GM19467 (cell line): ENCODE results near the gene RPS6KA2.
A peak's percentile ranks its signal among the peaks of the same experiment; 100 is the strongest.

Experiments
- ATAC-seq: cut with Tn5 transposase; IDR thresholded peaks from one replicate; pipeline ENCODE4 v1.9.1; 2021; ENCODE audit warnings: mild to moderate bottlenecking, moderate library complexity; ENCODE audit not compliant: unreplicated experiment

RPS6KA2 gene

GRCh38 chr6:166436195-166437139 lies 190.6 kb downstream of the RPS6KA2 start:
- ATAC-seq, result no peak

GRCh38 chr6:166435574-166435973 lies 191.5 kb downstream of the RPS6KA2 start:
- no peak for ATAC-seq

- ATAC-seq, result no peak
These were observed 192.7 kb downstream of the RPS6KA2 start for GRCh38 chr6:166434336-166434735.

GRCh38 chr6:166433096-166433495 lies 194.0 kb downstream of the RPS6KA2 start:
- ATAC-seq, result no peak

GRCh38 chr6:166430269-166430668 lies 196.8 kb downstream of the RPS6KA2 start:
- ATAC-seq, result no peak

- no peak for ATAC-seq
These were observed 202.6 kb downstream of the RPS6KA2 start for GRCh38 chr6:166424431-166424830.

DNA sequence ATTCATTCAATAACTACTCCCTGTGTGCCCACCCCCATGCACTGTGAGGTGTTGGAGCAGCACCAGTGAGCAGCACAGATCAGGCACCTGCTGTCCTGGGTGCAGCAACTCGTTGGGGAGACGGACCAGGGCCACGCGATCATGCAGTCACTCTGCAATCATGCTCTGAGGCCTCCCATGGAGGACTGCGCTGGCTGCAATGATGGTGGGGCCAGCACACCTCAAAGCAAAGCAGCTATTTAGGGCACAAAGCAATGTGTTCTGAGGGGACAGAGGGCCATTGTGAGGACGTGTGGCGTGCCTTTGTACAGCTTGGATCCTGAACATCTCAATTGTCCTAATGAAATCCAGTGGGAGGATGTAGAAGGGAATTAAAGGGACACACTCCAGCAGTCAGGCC lies 203.3 kb downstream of the RPS6KA2 start:
- ATAC-seq, result no peak

GRCh38 chr6:166423051-166423745 lies 203.9 kb downstream of the RPS6KA2 start:
- ATAC-seq, result no peak

- ATAC-seq, result no peak
These were observed 204.7 kb downstream of the RPS6KA2 start for GRCh38 chr6:166422201-166422940.

DNA sequence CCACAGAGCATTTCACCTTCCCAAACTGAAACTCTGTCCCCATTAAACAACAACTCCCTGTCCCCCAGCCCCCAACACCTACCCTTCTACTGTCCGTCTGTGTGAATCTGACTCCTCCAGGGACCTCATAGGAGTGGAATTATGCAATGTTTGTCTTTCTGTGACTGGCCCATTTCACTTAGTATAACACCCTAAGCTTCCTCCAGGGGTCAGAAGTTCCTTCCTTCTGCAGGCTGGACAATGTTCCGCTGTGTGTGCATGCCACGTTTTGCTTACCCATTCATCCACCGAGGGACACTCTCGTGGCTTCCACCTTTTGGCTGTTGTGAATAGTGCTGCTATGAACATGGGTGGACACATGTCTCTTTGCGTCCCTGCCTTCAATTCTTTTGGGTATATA lies 206.7 kb downstream of the RPS6KA2 start:
- no peak for ATAC-seq

DNA sequence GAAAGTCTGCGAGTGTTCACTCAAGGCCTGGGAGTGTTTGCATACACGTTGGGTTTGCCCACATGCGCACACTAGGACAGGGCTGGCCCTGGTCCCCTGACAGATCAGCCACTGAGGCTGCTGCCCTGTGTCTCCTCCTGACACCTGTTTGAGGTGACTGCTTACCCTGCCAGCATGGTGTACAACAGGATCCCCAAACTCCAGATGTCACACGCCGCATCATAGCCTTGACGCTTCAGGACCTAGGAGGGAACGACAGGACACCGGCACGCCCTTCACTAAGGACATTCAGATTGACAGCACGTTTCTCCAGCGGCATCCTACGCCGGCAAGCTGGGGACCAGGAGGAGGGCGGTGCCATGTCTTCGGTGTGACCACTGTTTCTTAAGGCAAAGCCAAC lies 207.3 kb downstream of the RPS6KA2 start:
- no peak for ATAC-seq

GRCh38 chr6:166419286-166419685 lies 207.8 kb downstream of the RPS6KA2 start:
- peak; percentile 97 for ATAC-seq

- ATAC-seq, result no peak
These were observed 208.3 kb downstream of the RPS6KA2 start for GRCh38 chr6:166418691-166419143.

- ATAC-seq, result peak; percentile 42
These were observed 209.8 kb downstream of the RPS6KA2 start for GRCh38 chr6:166417285-166417691.

DNA sequence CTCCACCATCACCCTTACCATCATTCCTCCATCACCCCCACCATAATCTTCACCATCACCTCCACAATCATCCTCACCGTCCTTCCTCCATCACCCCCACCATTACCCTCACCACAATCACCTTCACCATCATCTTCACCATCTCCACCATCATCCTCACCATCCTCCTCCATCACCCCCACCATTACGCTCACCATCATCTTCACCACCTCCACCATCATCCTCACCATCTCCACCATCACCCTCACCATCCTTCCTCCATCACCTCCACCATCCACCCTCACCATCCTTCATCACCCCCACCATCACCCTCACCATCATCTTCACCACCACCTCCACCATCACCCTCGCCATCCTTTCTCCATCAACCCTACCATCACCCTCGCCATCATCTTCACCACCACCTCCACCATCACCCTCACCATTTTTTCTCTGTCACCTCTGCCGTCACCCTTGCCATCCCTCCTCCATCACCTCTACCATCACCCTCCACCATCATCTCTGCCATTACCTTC lies 211.2 kb downstream of the RPS6KA2 start:
- ATAC-seq, result no peak

DNA sequence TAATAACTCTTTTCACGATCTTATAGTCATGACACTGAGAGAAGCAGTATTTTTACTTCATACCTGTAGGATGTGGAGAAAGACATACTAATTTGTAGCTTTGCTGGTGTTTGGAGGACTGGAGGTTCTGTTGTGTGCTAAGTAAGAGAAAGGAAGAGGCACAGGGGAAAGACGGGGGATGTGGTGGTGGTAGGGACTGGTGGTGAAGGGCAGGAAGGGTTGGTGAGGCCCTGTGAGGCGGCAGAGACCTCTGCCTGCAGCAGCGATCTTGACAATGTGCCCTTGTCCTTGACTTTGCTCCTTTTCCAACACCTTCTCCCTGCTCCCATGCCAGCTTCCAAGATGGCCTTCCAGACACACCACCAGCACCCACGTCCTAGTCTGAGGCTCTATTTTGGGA lies 211.7 kb downstream of the RPS6KA2 start:
- no peak for ATAC-seq

- no peak for ATAC-seq
These were observed 213.5 kb downstream of the RPS6KA2 start for GRCh38 chr6:166413491-166413951.

DNA sequence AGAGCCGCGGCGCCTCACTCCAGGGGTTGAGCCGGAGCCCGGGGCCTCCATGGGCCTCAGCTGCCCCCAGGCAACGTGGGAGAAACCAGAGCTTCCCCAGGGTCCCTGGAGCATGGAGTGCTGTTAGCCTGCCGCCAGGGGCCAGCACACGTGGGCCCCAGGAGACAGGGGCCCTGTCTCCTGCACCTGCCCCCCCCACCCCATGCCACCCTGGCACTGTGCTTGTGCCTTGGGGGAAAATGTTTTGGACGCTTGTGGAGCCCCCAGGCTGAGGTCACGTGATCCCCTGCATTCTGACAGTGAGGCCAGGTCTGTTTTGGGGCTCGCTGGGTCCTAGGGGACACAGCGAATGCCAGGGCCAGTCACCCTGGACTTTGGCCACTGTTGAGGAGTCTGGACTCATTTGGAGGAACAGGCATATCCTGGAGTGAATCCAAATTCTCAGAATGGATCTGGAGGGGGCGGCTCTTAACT lies 214.1 kb downstream of the RPS6KA2 start:
- ATAC-seq, result no peak

- no peak for ATAC-seq
These were observed 214.7 kb downstream of the RPS6KA2 start for GRCh38 chr6:166412156-166412910.

- ATAC-seq, result no peak
These were observed 215.3 kb downstream of the RPS6KA2 start for GRCh38 chr6:166411721-166412151.
